Left lung (tissue), 10 donors: Measurements from ENCODE around the gene AHDC1. TPM values are rescaled to one million over a fixed set of nuclear protein-coding genes. Genes with fewer than 3 reads are reported as not detected.

ENCODE experiments used
- ATAC-seq: fragments of 200-7000 bp; cut with Tn5 transposase; one replicate; pipeline ENCODE4 v1.9.1; 2020; ENCODE audit warnings: moderate library complexity
- DNase-seq, 4 donors: peaks; one replicate each; pipeline ENCODE4 v3.0.0-alpha.2; 2013 to 2020
- H3K27ac ChIP-seq, 2 donors: fragments of 200-600 bp; sonication (generic) in 1 of 2; one replicate each; pipeline versions ENCODE4 v1.5.0 to v1.8.0; 2020 to 2021
- H3K27me3 ChIP-seq, 2 donors: fragments of 200-600 bp; sonication (generic) in 1 of 2; one replicate each; pipeline versions ENCODE4 v1.5.0 to v1.8.0; 2020 to 2021
- H3K36me3 ChIP-seq, 2 donors: fragments of 200-600 bp; sonication (generic) in 1 of 2; one replicate each; pipeline versions ENCODE4 v1.5.0 to v1.8.0; 2020 to 2021
- H3K4me1 ChIP-seq, 2 donors: fragments of 200-600 bp; one replicate each; pipeline ENCODE4 v1.8.0; 2021
- H3K4me3 ChIP-seq, 2 donors: fragments of 200-600 bp; sonication (generic) in 1 of 2; one replicate each; pipeline versions ENCODE4 v1.5.0 to v1.8.0; 2020 to 2021; ENCODE audit warnings: mild to moderate bottlenecking in 1 of 2
- H3K9me3 ChIP-seq, 2 donors: fragments of 200-600 bp; sonication (generic) in 1 of 2; one replicate each; pipeline versions ENCODE4 v1.5.0 to v1.8.0; 2020 to 2021
- CTCF ChIP-seq, 2 donors: fragments of 200-600 bp; sonication (generic) in 1 of 2; IDR thresholded peaks; one replicate each; pipeline versions ENCODE4 v1.5.0 to v1.8.0; 2021; ENCODE audit warnings: antibody characterized with exemption in 2 of 2
- intact Hi-C, 2 donors: fragments of 100-400 bp; cut with DNase I; formaldehyde crosslinking; loops; one replicate each; pipeline versions ENCODE4 v1.11.2 to v1.14.2; 2022
- polyA plus RNA-seq, 6 donors: library from polyadenylated mRNA; unstranded; fragments of 120-200 nt; gene quantifications; one replicate each; pipeline ENCODE4 v1.2.1, GENCODE V29; 2013; ENCODE audit not compliant: insufficient read length in 6 of 6
- total RNA-seq, 2 donors: library from RNA; stranded (reverse); fragmentation: NEBNext Ultra II Directional; extraction: Animal tissue kit (Norgen Biotek cat#: 25700); gene quantifications; one replicate each; pipeline ENCODE4 v1.2.1, GENCODE V29; 2021
- donor health status: DM: no; HTN: yes; CAD: no.
- donor health status: DM: no; HTN: no; CAD: no.

The AHDC1 gene
- total and polyA plus RNA-seq, 8 donors = 32.2 to 48.8 (median 41.2) TPM

- ATAC-seq (no peak), DNase-seq (no peak)
- H3K27me3 ChIP-seq = peaks cover 0 to 18% of the 10 kb centered on the region in 2 donors
- no peak overlapping the region for H3K27ac ChIP-seq
- no peaks in the 10 kb centered on the region for H3K36me3 ChIP-seq
- peak overlapping the region in 1 of 2 donors; percentile 78 for H3K4me3 ChIP-seq
- no peaks in the 10 kb centered on the region for H3K9me3 ChIP-seq
- intact Hi-C loops = loop anchor here (5.0 kb wide), 3 partner anchors 47 to 202 kb away; no protein-coding TSS in a partner anchor
- no peak for TF ChIP-seq CTCF (IDR thresholded peaks at IDR 0.05)
- peaks cover 18 to 62% of the 10 kb centered on the region in 2 donors for H3K4me1 ChIP-seq
Measured at GRCh38 chr1:27604579-27605299, 795 bp upstream of the AHDC1 start.

GRCh38 chr1:27603309-27603680 lies 649 bp downstream of the AHDC1 start:
- H3K4me3 ChIP-seq = peak overlapping the region; percentile 78 to 79
- intact Hi-C loops = loop anchor here in 1 of 2 donors (5.0 kb wide), 1 partner anchor 46 kb away; no protein-coding TSS in a partner anchor
- H3K27ac ChIP-seq = peak overlapping the region; percentile 83 to 88
- H3K36me3 ChIP-seq = no peaks in the 10 kb centered on the region
- DNase-seq (peak in 1 of 4 donors; percentile 86), ATAC-seq (peak; percentile 6)
- TF ChIP-seq CTCF (IDR thresholded peaks at IDR 0.05) = no peak
- peaks cover 33 to 64% of the 10 kb centered on the region in 2 donors for H3K4me1 ChIP-seq
- H3K27me3 ChIP-seq = peaks cover 0 to 18% of the 10 kb centered on the region in 2 donors
- H3K9me3 ChIP-seq = no peaks in the 10 kb centered on the region

- intact Hi-C loops = loop anchor here in 1 of 2 donors (5.0 kb wide), 1 partner anchor 45 kb away; no protein-coding TSS in a partner anchor
- ATAC-seq = peak; percentile 43
- no peak for TF ChIP-seq CTCF (IDR thresholded peaks at IDR 0.05)
- H3K4me3 ChIP-seq = peak overlapping the region; percentile 78 to 79
- peaks cover 39 to 68% of the 10 kb centered on the region in 2 donors for H3K4me1 ChIP-seq
- H3K27me3 ChIP-seq = peaks cover 0 to 18% of the 10 kb centered on the region in 2 donors
- H3K36me3 ChIP-seq = no peaks in the 10 kb centered on the region
- peak overlapping the region; percentile 83 to 88 for H3K27ac ChIP-seq
- peak in 2 of 4 donors; percentile 61 to 88 for DNase-seq
- no peaks in the 10 kb centered on the region for H3K9me3 ChIP-seq
Measured at GRCh38 chr1:27602462-27603308, 1.3 kb downstream of the AHDC1 start.

- ATAC-seq (peak; percentile 10), DNase-seq (peak in 1 of 4 donors; percentile 36)
- Histone ChIP-seq H3K27ac (peak overlapping the region; percentile 83 to 88), H3K36me3 (no peaks in the 10 kb centered on the region), H3K4me3 (peak overlapping the region; percentile 78 to 79), H3K4me1 (peaks cover 46 to 76% of the 10 kb centered on the region in 2 donors), H3K27me3 (peaks cover 0 to 18% of the 10 kb centered on the region in 2 donors), H3K9me3 (no peaks in the 10 kb centered on the region)
- intact Hi-C loops = loop anchor here in 1 of 2 donors (5.0 kb wide), 1 partner anchor 45 kb away; no protein-coding TSS in a partner anchor
- no peak for TF ChIP-seq CTCF (IDR thresholded peaks at IDR 0.05)
Measured at GRCh38 chr1:27601771-27602461, 2.0 kb downstream of the AHDC1 start.
